Liver (tissue), 3 donors: Measurements from ENCODE around the gene NLGN1.

Experiments used
- CTCF ChIP-seq: fragments of 150-350 bp; IDR thresholded peaks from 2 replicates; pipeline ENCODE4 v1.5.1; 2017; ENCODE audit warnings: improper control_type of control experiment, low read depth, low read length; ENCODE audit not compliant: missing input control
- EGR1 ChIP-seq, 2 donors: IDR thresholded peaks; 2 replicates each; pipeline ENCODE4 v1.6.1; 2016 to 2018; ENCODE audit warnings: antibody characterized with exemption in 2 of 2, low read depth in 2 of 2
- donor health status: healthy.
- donor health status: healthy.

DNA sequence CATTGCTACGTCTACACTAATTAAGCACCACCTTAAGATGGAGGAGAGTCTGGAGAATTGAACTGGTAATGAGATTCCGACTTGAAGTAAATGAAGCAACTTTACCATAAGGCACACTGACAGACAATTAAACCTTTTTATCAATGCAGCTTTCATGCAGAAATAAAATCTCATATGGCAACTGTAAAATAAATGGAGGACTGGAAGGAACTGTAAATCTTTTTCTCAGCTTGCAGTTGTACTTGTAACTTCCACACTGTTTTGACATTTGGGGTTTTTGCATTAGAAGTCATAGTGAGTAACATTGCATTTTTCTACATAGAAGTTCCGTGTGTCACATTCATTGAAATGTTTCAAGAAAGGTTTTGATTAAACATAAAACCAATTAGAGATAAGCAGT, 705.3 kb downstream of the NLGN1 start:
- no peak for TF ChIP-seq EGR1 (IDR thresholded peaks at IDR 0.05; ENCODE audit: low read depth in 2 of 2)
- no peak for TF ChIP-seq CTCF
